ENCODE measurements around the gene TBC1D9. TPM values are rescaled to one million over a fixed set of nuclear protein-coding genes. Genes with fewer than 3 reads are reported as not detected.

The TBC1D9 gene
- total and polyA plus RNA-seq, 2 donors (not counting 1 experiment from before 2014, with no cell fraction given) = 48.9 to 235 TPM

DNA sequence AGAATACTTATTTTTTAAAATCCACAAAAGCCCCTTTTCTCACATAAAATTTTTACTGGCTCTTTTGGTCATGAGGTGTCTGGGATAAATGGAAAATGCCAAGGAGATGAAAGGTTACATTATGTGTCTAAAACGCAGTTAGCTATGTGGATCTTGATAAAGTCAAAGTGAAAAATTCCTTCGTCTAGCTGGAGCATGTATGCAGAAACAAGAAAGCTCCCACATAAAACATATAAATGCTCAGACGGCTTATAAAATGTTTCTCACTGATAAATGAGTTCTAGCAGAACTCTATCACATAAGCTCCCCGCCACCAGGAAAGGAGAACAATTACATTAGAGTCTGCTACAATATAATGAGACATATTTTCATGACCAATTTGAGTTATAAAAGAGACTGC lies 83.8 kb downstream of the TBC1D9 start:
- Histone ChIP-seq H3K4me1 (ENCODE audit: control insufficient read depth in 2 of 2, insufficient read depth in 2 of 2, low read length in 2 of 2) (peaks cover 13 to 14% of the 10 kb centered on the region in 2 donors), H3K27me3 (replicated peaks in 1 of 4; ENCODE audit: control extremely low read depth in 1 of 4, control insufficient read depth in 3 of 4, insufficient read depth in 4 of 4, low read length in 3 of 4) (no peaks in the 10 kb centered on the region), H3K9ac (ENCODE audit: low read length) (no peak overlapping the region), H3K4me2 (replicated peaks; ENCODE audit: low read depth, low read length, poor library complexity, severe bottlenecking) (no peak overlapping the region), H3K79me2 (ENCODE audit: control insufficient read depth, insufficient read depth, low read length) (peaks cover 5% of the 10 kb centered on the region), H2AFZ (ENCODE audit: insufficient read depth, low read depth, low read length, poor library complexity, severe bottlenecking) (no peak overlapping the region), H4K20me1 (ENCODE audit: control insufficient read depth, insufficient read depth, low read length, poor library complexity, severe bottlenecking) (peaks cover 12% of the 10 kb centered on the region), H3K36me3 (replicated peaks in 1 of 2; ENCODE audit: control extremely low read depth in 1 of 2, control insufficient read depth in 1 of 2, extremely low read depth in 1 of 2, insufficient read depth in 2 of 2, low read length in 1 of 2) (peaks cover 16 to 84% of the 10 kb centered on the region in 2 experiments), H3K9me3 (ENCODE audit: control extremely low read depth in 1 of 3, control insufficient read depth in 2 of 3, insufficient read depth in 1 of 3, low read length in 2 of 3) (peaks cover 0 to 1% (median 0%) of the 10 kb centered on the region in 3 donors), H3K4me3 (ENCODE audit: control extremely low read depth in 1 of 5, extremely low read depth in 1 of 5, insufficient read depth in 1 of 5, low read depth in 2 of 5, low read length in 4 of 5) (no peak overlapping the region), H3K27ac (ENCODE audit: low read length in 2 of 2) (no peak overlapping the region)
- peaks cover 23% of the 10 kb centered on the region for H3K4me1 Mint-ChIP-seq
- POLR2A ChIA-PET = interaction anchor here (0.7 kb wide), 1 partner anchor 28 kb away, joined by 4 read pairs; no protein-coding TSS in a partner anchor
- WGBS (ENCODE audit: insufficient coverage) = no CpG with 5 or more reads among the region's 4 CpGs
- TF ChIP-seq, protein P1, sequence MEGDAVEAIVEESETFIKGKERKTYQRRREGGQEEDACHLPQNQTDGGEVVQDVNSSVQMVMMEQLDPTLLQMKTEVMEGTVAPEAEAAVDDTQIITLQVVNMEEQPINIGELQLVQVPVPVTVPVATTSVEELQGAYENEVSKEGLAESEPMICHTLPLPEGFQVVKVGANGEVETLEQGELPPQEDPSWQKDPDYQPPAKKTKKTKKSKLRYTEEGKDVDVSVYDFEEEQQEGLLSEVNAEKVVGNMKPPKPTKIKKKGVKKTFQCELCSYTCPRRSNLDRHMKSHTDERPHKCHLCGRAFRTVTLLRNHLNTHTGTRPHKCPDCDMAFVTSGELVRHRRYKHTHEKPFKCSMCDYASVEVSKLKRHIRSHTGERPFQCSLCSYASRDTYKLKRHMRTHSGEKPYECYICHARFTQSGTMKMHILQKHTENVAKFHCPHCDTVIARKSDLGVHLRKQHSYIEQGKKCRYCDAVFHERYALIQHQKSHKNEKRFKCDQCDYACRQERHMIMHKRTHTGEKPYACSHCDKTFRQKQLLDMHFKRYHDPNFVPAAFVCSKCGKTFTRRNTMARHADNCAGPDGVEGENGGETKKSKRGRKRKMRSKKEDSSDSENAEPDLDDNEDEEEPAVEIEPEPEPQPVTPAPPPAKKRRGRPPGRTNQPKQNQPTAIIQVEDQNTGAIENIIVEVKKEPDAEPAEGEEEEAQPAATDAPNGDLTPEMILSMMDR (IDR thresholded peaks at IDR 0.05) = no peak
- TF ChIP-seq EZH2 (IDR thresholded peaks at IDR 0.05; ENCODE audit: borderline replicate concordance, insufficient read depth, low read depth, low read length, poor library complexity, severe bottlenecking) = no peak
- ATAC-seq (ENCODE audit: low read depth) (no peak), DNase-seq (no peak)
- CTCF ChIA-PET = interaction anchor here (3.2 kb wide), 1 partner anchor 179 kb away, joined by 13 read pairs; no protein-coding TSS in a partner anchor
- no peaks in the 10 kb centered on the region for H3K27me3 Mint-ChIP-seq
- intact Hi-C loops (cut with micrococcal nuclease) = no loop called here
- H3K9me3 Mint-ChIP-seq (ENCODE audit: insufficient read depth) = no peaks in the 10 kb centered on the region
- H3K27ac Mint-ChIP-seq = no peak overlapping the region
- H3K4me3 Mint-ChIP-seq = no peak overlapping the region

GRCh38 chr4:140668111-140668510 lies 88.1 kb downstream of the TBC1D9 start:
- Histone ChIP-seq H3K36me3 (replicated peaks in 1 of 2; ENCODE audit: control extremely low read depth in 1 of 2, control insufficient read depth in 1 of 2, extremely low read depth in 1 of 2, insufficient read depth in 2 of 2, low read length in 1 of 2) (peaks cover 21 to 67% of the 10 kb centered on the region in 2 experiments), H2AFZ (ENCODE audit: insufficient read depth, low read depth, low read length, poor library complexity, severe bottlenecking) (no peak overlapping the region), H3K9me3 (ENCODE audit: control extremely low read depth in 1 of 3, control insufficient read depth in 2 of 3, insufficient read depth in 1 of 3, low read length in 2 of 3) (peaks cover 0 to 1% (median 0%) of the 10 kb centered on the region in 3 donors), H3K27ac (ENCODE audit: low read length in 2 of 2) (no peak overlapping the region), H3K4me2 (replicated peaks; ENCODE audit: low read depth, low read length, poor library complexity, severe bottlenecking) (no peak overlapping the region), H3K9ac (ENCODE audit: low read length) (no peak overlapping the region), H3K4me3 (ENCODE audit: control extremely low read depth in 1 of 5, extremely low read depth in 1 of 5, insufficient read depth in 1 of 5, low read depth in 2 of 5, low read length in 4 of 5) (no peak overlapping the region), H4K20me1 (ENCODE audit: control insufficient read depth, insufficient read depth, low read length, poor library complexity, severe bottlenecking) (no peaks in the 10 kb centered on the region), H3K79me2 (ENCODE audit: control insufficient read depth, insufficient read depth, low read length) (no peaks in the 10 kb centered on the region), H3K27me3 (replicated peaks in 1 of 4; ENCODE audit: control extremely low read depth in 1 of 4, control insufficient read depth in 3 of 4, insufficient read depth in 4 of 4, low read length in 3 of 4) (no peaks in the 10 kb centered on the region), H3K4me1 (ENCODE audit: control insufficient read depth in 2 of 2, insufficient read depth in 2 of 2, low read length in 2 of 2) (peaks cover 8 to 9% of the 10 kb centered on the region in 2 donors)
- ChIA-PET POLR2A (no interaction called here), CTCF (interaction anchor here (1.2 to 2.3 kb wide), 3 partner anchors 50 to 183 kb away, joined by 4 to 9 read pairs (median 4); partner anchors contain the start of gene TBC1D9)
- no peak overlapping the region for H3K4me3 Mint-ChIP-seq
- no peak for ATAC-seq (ENCODE audit: low read depth)
- peak overlapping the region; percentile 15 for H3K27ac Mint-ChIP-seq
- no peak for DNase-seq
- peaks cover 18% of the 10 kb centered on the region for H3K4me1 Mint-ChIP-seq
- TF ChIP-seq EZH2 (IDR thresholded peaks at IDR 0.05; ENCODE audit: borderline replicate concordance, insufficient read depth, low read depth, low read length, poor library complexity, severe bottlenecking) = no peak
- TF ChIP-seq, protein P1 (IDR thresholded peaks at IDR 0.05) = no peak
- intact Hi-C loops (cut with micrococcal nuclease) = no loop called here
- no peaks in the 10 kb centered on the region for H3K9me3 Mint-ChIP-seq (ENCODE audit: insufficient read depth)
- no peaks in the 10 kb centered on the region for H3K27me3 Mint-ChIP-seq
- 100% methylated on average over 1 of the region's 1 CpG for WGBS (ENCODE audit: insufficient coverage)

Data from B cell (primary cell).